Activated CD8-positive, alpha-beta memory T cell treated with anti-CD3 and anti-CD28 coated beads for 36 hours (primary cell): ENCODE measurements around the gene CFAP97D1. TPM values are rescaled to one million over a fixed set of nuclear protein-coding genes. Genes with fewer than 3 reads are reported as not detected.

Experiments used
- CTCF ChIA-PET: fragments of 350-600 bp; sonication (Branson Sonifier 250); formaldehyde crosslinking; loops from one replicate; lab custom pipeline; 2021; ENCODE audit warnings: antibody characterized with exemption; lab: Charles Lee
- POLR2A ChIA-PET: fragments of 350-600 bp; sonication (Branson Sonifier 250); formaldehyde crosslinking; loops from one replicate; lab custom pipeline; 2021; ENCODE audit warnings: antibody characterized with exemption; lab: Charles Lee
- total RNA-seq, 2 experiments: library from RNA; stranded (reverse); gene quantifications; one replicate each; pipeline ENCODE4 v1.2.3, GENCODE V29; 2021

The CFAP97D1 gene
- total RNA-seq, 2 experiments from 2014 or later, result not detected

- CTCF ChIA-PET, result interaction anchor here (1.1 to 2.6 kb wide), 2 partner anchors 8 to 14 kb away, joined by 4 to 9 read pairs; partner anchors contain the start of gene CD300LG
Observed at GRCh38 chr17:43832168-43832975, 52.1 kb downstream of the CFAP97D1 start.

GRCh38 chr17:43832976-43833829, 53.0 kb downstream of the CFAP97D1 start, which contains the start of gene MPP3:
Gene MPP3, minus strand, starts transcription at chr17:43833146. Its CDS starts 1,240 bp downstream, at chr17:43831906.
- ChIA-PET CTCF (interaction anchor here (1.7 to 2.6 kb wide), 2 partner anchors 13 kb away, joined by 7 to 9 read pairs; partner anchors contain the start of gene CD300LG), POLR2A (no interaction called here)

More at GRCh38 chr17:43832168-43832975, 52.1 kb downstream of the CFAP97D1 start:
- POLR2A ChIA-PET, result interaction anchor here (0.6 kb wide), 1 partner anchor 13 kb away, joined by 3 read pairs; no protein-coding TSS in a partner anchor

GRCh38 chr17:43834106-43834505, 53.9 kb downstream of the CFAP97D1 start:
- ChIA-PET POLR2A (no interaction called here), CTCF (interaction anchor here (1.1 to 1.7 kb wide), 2 partner anchors 12 to 20 kb away, joined by 3 to 7 read pairs; no protein-coding TSS in a partner anchor)

Other genes with a start within 250 kb of the CFAP97D1 start
- gene ETV4, start 234.1 kb upstream of the CFAP97D1 start, total RNA-seq, result 10 to 100 TPM in 1 of 2 experiments, 1 to 10 TPM in 1; 9.8 to 10.0 TPM
- gene MEOX1, start 118.5 kb upstream of the CFAP97D1 start, total RNA-seq, result under 1 TPM; 0.42 to 0.55 TPM
- not detected for gene SOST, start 21.6 kb upstream of the CFAP97D1 start, total RNA-seq
- gene DUSP3, start 1.5 kb upstream of the CFAP97D1 start, total RNA-seq, result 10 to 100 TPM; 19.6 to 20.3 TPM
- gene MPP3, start 52.7 kb downstream of the CFAP97D1 start, total RNA-seq, result under 1 TPM; 0.40 to 0.78 TPM
- not detected for gene CD300LG, start 66.7 kb downstream of the CFAP97D1 start, total RNA-seq
- 1 to 10 TPM; 1.6 to 1.7 TPM for gene MPP2, start 127.1 kb downstream of the CFAP97D1 start, total RNA-seq
- gene PPY, start 162.0 kb downstream of the CFAP97D1 start, total RNA-seq, result not detected
- gene PYY, start 173.5 kb downstream of the CFAP97D1 start, total RNA-seq, result not detected
- 1 to 10 TPM in 1 of 2 experiments, under 1 TPM in 1; 0.63 to 1.1 TPM for gene NAGS, start 224.2 kb downstream of the CFAP97D1 start, total RNA-seq
- gene TMEM101, start 234.5 kb downstream of the CFAP97D1 start, total RNA-seq, result 10 to 100 TPM; 29.5 to 31.0 TPM